Large intestine (tissue), 3 donors: ENCODE measurements around the gene B4GALT6. TPM values are rescaled to one million over a fixed set of nuclear protein-coding genes. Genes with fewer than 3 reads are reported as not detected.

Source experiments
- DNase-seq, 2 donors: peaks; one replicate each; pipeline versions ENCODE4 v3.0.0 to v3.0.0-alpha.2; 2013
- H3K27ac ChIP-seq: one replicate; pipeline ENCODE4 v1.5.1; 2013; ENCODE audit warnings: low read length
- H3K27me3 ChIP-seq: 2 replicates; pipeline ENCODE4 v1.6.1; 2013; ENCODE audit warnings: low read length; ENCODE audit not compliant: control insufficient read depth, insufficient read depth
- H3K36me3 ChIP-seq: 2 replicates; pipeline ENCODE4 v1.6.1; 2013; ENCODE audit warnings: low read length; ENCODE audit not compliant: control insufficient read depth, insufficient read depth
- H3K4me1 ChIP-seq: one replicate; pipeline ENCODE4 v1.6.1; 2013; ENCODE audit warnings: low read length; ENCODE audit not compliant: control insufficient read depth, insufficient read depth
- H3K4me3 ChIP-seq: one replicate; pipeline ENCODE4 v1.5.1; 2013; ENCODE audit warnings: low read length
- H3K9me3 ChIP-seq: one replicate; pipeline ENCODE4 v1.6.1; 2013; ENCODE audit warnings: mild to moderate bottlenecking, low read depth, low read length, moderate library complexity; ENCODE audit not compliant: control insufficient read depth
- WGBS: methylation state at CpG from one replicate; pipeline ENCODE4 v1.1.5; 2013; ENCODE audit warnings: low lambda C conversion rate; ENCODE audit not compliant: insufficient coverage; 5-methylcytosine and 5-hydroxymethylcytosine counted together
- polyA plus RNA-seq: library from polyadenylated mRNA; unstranded; fragments of 120-200 nt; gene quantifications from one replicate; pipeline ENCODE4 v1.2.1, GENCODE V29; 2013

B4GALT6 gene
- polyA plus RNA-seq, 1 donor, result 12.4 TPM

DNA sequence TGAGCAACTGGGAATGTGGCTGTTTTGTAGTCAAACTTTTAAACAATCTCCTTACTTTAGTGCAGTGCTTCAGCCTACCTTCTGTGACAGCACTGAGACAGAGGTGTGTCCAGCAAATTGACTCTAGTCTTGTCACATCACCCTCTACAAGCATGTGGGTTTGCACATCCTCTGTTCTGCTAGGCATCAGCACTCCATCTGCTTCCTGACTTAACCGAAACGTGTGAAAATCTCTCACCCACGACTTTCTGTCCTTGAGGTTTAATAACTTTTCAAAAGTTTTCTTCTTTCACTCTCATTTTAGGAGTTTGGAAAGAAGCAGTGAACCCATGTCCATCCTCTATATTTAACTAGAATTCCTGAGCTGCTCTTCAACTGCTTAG, 50.1 kb downstream of the B4GALT6 start:
- no CpG with 5 or more reads among the region's 3 CpGs for WGBS
- Histone ChIP-seq H3K36me3 (peaks cover 4% of the 10 kb centered on the region), H3K4me3 (no peak overlapping the region), H3K27ac (no peak overlapping the region), H3K4me1 (no peaks in the 10 kb centered on the region), H3K27me3 (no peaks in the 10 kb centered on the region), H3K9me3 (no peaks in the 10 kb centered on the region)
- DNase-seq, result no peak

DNA sequence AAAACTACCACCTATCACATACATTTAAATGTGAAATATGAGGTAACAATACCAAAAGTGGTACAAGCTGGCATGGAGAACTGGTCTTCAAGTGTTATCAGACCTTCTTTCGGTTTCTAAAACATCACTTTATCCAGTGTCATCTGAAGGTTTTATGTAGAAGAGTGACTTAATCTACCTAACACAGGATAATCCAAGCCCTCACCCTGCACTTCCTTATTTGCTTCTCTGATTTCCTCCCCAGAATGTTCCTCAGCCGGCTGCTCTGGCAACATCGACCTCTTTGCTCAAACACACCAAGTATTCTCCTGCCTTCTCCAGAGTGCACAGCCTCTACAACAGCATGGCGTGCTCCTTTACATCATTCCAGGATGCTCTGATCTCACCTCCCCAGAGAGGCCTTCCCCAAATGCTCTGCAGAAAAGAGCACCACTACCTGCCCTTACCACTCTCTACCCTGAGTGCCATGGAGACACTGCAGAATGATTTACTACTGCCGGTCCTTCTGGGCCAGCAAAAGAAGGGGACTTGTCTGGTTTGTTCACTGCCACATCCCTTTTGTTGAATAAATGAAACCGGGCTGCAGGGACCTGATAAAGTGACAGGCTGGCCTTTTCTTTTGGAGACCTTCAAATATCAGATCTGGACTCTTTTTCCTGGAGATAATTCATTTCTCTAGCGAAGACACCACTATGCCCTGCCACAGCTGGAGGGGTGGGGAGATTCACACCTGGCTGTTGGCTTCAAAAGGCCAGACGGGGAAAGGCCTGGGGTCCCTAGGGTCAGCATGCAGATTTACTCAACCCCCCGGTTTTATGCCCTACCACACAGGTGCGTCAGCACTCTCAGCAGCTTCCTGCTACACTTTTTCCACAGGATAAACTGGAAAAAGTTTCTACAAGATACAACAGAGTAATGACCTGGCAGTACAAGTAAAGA, 50.7 kb downstream of the B4GALT6 start:
- Histone ChIP-seq H3K36me3 (peaks cover 4% of the 10 kb centered on the region), H3K9me3 (no peaks in the 10 kb centered on the region)

DNA sequence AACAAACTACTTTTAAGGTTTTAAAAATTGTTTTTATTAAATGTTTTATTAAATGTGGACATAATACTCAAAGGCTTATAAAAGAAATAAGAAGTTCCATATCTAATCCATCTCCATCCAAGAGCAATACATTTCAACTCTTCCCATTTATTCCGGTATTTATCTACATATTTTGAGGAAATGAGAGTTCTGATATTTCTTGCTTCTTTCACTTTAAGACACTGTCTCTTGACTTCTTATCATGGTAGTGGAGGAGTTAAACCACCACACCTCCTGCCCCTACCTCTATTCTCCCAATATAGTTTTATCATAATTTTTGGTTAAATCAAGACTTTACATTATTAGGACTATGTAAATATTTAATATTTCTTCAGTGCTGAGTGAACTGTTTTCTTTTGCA, 52.0 kb downstream of the B4GALT6 start:
- no peaks in the 10 kb centered on the region for H3K27me3 ChIP-seq
- H3K27ac ChIP-seq, result no peak overlapping the region
- 71% methylated on average over 1 of the region's 1 CpG for WGBS
- no peaks in the 10 kb centered on the region for H3K4me1 ChIP-seq
- no peak for DNase-seq
- peaks cover 4% of the 10 kb centered on the region for H3K36me3 ChIP-seq
- H3K9me3 ChIP-seq, result no peaks in the 10 kb centered on the region
- no peak overlapping the region for H3K4me3 ChIP-seq

More for the DNA sequence above, 50.7 kb downstream of the B4GALT6 start:
- no CpG with 5 or more reads among the region's 10 CpGs for WGBS
- H3K4me1 ChIP-seq, result no peaks in the 10 kb centered on the region
- no peaks in the 10 kb centered on the region for H3K27me3 ChIP-seq
- no peak overlapping the region for H3K4me3 ChIP-seq
- DNase-seq, result no peak
- no peak overlapping the region for H3K27ac ChIP-seq

DNA sequence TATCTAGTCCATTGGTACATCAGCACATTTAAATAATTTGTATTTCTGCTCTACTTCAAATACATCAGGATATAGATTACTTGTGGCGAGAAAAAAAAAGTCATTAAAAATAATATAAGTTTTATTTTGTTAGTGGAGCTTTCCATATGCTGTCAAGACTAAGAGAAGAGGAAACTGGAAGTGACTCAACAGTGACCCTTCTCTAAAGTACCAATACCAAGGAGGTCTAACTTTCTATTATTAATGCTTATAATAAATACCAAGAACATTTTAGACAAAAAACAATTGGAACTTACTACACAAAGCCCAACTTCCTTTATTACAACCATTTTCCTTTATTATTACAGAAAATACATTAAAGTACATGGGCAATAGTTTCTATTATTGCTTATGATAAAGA, 52.9 kb downstream of the B4GALT6 start:
- Histone ChIP-seq H3K27me3 (no peaks in the 10 kb centered on the region), H3K36me3 (peaks cover 4% of the 10 kb centered on the region), H3K9me3 (no peaks in the 10 kb centered on the region), H3K4me3 (no peak overlapping the region), H3K4me1 (no peaks in the 10 kb centered on the region), H3K27ac (no peak overlapping the region)
- no peak for DNase-seq
- WGBS, result 100% methylated on average over 1 of the region's 1 CpG

DNA sequence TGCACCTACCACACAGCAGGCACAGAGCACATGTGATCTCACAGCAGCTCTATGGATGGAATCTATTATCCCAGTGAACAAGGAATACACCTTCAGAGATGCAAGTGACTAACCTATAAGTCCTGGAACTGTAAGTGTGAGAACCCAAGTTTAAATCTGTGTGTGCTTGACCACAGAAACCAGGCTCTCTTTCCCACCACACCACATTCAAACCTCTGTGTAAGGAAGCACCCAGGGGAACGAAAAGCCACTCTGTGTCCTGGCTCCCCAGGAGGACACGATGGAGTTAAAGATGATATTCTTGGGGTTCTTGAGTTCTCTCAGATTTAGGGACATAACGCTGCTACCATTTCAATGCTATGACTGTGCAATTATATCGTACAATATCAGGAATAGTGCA, 53.8 kb downstream of the B4GALT6 start:
- H3K27me3 ChIP-seq, result no peaks in the 10 kb centered on the region
- H3K9me3 ChIP-seq, result no peaks in the 10 kb centered on the region
- 100% methylated on average over 2 of the region's 4 CpGs for WGBS
- no peaks in the 10 kb centered on the region for H3K4me1 ChIP-seq
- DNase-seq, result no peak
- H3K36me3 ChIP-seq, result peaks cover 4% of the 10 kb centered on the region
- H3K27ac ChIP-seq, result no peak overlapping the region
- no peak overlapping the region for H3K4me3 ChIP-seq

DNA sequence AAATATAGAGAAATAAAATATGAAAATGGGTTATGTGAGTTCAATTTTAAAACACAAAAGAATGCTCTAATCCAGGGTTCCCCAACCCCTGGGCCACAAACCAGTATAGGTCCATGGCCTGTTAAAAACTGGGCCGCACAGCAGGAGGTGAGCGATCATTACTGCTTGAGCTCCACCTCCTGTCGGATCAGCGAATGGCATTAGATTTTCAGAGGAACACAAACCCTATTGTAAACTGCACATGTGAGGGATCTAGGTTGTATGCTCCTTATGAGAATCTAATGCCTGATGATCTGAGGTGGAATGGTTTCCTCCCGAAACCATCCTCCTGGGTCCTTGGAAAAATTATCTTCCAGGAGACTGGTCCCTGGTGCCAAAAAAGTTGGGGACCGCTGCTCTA, 58.0 kb downstream of the B4GALT6 start:
- DNase-seq, result no peak
- Histone ChIP-seq H3K9me3 (no peaks in the 10 kb centered on the region), H3K27me3 (no peaks in the 10 kb centered on the region), H3K36me3 (peaks cover 4% of the 10 kb centered on the region), H3K27ac (no peak overlapping the region), H3K4me1 (no peaks in the 10 kb centered on the region), H3K4me3 (no peak overlapping the region)
- 100% methylated on average over 1 of the region's 6 CpGs for WGBS

GRCh38 chr18:31624892-31625640, 59.3 kb downstream of the B4GALT6 start:
- no peaks in the 10 kb centered on the region for H3K4me1 ChIP-seq
- DNase-seq, result no peak
- WGBS, result 83% methylated on average over 4 of the region's 13 CpGs

DNA sequence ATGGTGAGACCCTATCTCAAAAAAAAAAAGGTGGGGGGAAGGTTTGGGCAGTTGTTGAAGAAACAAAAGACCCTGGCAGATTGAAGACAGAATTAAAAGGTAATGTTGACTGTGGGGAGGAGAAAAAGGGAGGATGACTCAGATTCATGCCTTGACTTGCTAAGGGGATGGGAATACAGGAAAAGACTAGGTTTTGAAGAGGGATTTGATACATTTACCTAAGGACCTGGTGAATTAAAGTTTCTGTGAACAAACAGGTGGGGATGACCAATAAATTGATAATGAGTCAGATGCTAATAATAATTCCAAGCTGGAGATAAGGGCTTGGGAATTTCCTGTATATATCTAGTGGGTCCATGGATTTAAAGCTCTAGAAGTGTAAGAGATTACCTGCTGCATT, 65.1 kb downstream of the B4GALT6 start:
- no peak overlapping the region for H3K27ac ChIP-seq
- H3K36me3 ChIP-seq, result no peaks in the 10 kb centered on the region
- DNase-seq, result no peak
- H3K27me3 ChIP-seq, result no peaks in the 10 kb centered on the region
- H3K9me3 ChIP-seq, result no peaks in the 10 kb centered on the region
- peaks cover 3% of the 10 kb centered on the region for H3K4me1 ChIP-seq
- no peak overlapping the region for H3K4me3 ChIP-seq

More at GRCh38 chr18:31624892-31625640, 59.3 kb downstream of the B4GALT6 start:
- Histone ChIP-seq H3K27me3 (no peaks in the 10 kb centered on the region), H3K4me3 (no peak overlapping the region), H3K9me3 (no peaks in the 10 kb centered on the region), H3K27ac (no peak overlapping the region), H3K36me3 (no peaks in the 10 kb centered on the region)

DNA sequence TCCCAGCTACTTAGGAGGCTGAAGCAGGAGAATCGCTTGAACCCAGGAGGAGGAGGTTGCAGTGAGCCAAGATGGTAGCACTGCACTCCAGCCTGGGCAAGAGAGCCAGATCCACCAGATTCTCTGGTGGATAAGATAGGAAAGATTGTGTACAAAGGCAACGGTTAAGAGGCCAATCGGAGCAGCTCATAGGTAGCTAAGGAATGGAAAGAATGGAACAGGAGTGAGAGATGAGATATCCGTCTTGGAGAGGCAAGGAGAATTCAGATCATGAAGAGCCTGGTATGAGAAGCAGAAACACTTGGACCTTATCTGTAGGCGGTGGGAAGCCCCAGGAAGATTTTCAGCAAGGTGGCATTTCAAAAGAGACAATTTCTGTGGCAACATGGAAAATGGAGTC, 65.6 kb downstream of the B4GALT6 start:
- H3K27me3 ChIP-seq, result no peaks in the 10 kb centered on the region
- WGBS, result 88% methylated on average over 2 of the region's 5 CpGs
- H3K4me3 ChIP-seq, result no peak overlapping the region
- no peak for DNase-seq
- peaks cover 3% of the 10 kb centered on the region for H3K4me1 ChIP-seq
- no peak overlapping the region for H3K27ac ChIP-seq
- no peaks in the 10 kb centered on the region for H3K9me3 ChIP-seq
- H3K36me3 ChIP-seq, result no peaks in the 10 kb centered on the region

DNA sequence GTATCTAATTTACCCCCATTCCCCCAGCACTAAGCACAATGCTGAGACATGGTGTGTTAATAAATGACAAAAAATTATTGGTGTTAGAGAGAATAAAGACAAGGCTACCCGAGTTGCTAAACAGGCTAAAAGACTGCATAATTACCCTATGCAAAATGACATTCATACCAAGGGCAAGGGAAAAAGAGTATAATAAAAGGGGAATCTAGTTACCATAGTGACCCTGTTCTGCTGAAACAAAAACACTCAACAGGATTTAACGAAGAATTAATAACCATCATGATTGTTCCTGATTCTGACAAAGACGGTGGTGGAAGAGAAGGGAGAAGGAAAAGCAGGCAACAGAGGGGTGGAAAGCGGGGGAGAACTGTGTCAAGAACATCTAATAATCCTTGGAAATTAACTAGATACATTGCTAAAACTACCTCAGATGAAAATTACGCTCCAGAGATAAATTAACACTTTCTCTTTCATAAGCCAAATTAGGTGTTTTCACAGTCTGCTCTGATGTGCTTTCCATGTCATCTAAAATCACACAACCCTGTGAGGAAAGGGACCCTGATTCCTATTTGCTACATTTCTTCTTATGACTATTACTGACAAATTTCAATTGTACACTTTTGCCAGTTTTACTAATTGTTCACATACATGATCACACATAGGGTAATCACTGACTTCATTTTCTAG, 67.2 kb downstream of the B4GALT6 start:
- no peak overlapping the region for H3K4me3 ChIP-seq
- no peaks in the 10 kb centered on the region for H3K36me3 ChIP-seq
- no peak overlapping the region for H3K27ac ChIP-seq
- no peaks in the 10 kb centered on the region for H3K9me3 ChIP-seq
- peaks cover 3% of the 10 kb centered on the region for H3K4me1 ChIP-seq
- 27% methylated on average over 2 of the region's 5 CpGs for WGBS
- H3K27me3 ChIP-seq, result no peaks in the 10 kb centered on the region
- DNase-seq, result peak in 1 of 2 donors; percentile 26
